ENCODE results near the gene PURB.
"Not testable (repeated sequence)": the region's sequence is repeated elsewhere in the genome, so short reads cannot be mapped to it uniquely, and the experiment has no call there.

Gene PURB

GRCh38 chr7:44849885-44850544 lies 35.3 kb downstream of the PURB start:
- DNase-seq = no peak

GRCh38 chr7:44849259-44849884 lies 36.0 kb downstream of the PURB start:
- DNase-seq = no peak

DNA sequence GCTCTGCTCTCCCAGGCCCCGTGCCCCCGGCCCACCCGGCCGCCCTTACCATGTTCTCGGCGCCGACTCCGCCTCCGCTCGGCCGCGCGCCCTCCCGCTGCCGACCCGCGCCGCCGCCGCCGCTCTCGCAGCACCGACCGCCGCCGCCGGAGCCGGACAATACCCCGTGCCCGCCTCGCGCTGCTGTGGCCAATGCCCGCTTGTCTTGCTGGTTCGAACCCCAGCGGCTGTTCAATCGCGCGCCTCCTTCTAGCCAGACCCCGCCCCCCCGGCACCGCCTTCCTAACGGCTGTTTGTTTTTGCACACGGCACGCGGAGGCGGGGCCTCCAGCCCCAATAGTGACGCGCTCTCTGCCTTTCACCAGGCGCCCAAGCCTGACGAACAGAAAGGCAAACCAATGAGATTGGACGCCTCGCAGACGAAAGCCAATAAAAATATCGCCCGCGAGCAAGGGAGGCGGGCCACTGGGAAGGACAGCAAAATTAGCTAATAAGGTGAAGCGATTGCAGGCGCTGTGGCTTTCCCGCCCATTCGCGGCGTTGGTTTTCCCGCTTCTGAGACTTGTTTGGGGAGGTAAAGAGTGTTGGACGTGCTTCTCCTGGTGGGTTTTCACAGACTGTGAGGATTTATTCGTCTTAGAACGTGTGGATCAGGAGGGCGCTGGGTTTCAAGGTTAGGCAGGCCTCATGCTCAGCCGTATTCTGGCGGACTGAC lies 37.3 kb downstream of the PURB start, which contains the start of gene H2AZ2:
Gene H2AZ2 (minus strand): TSS at position 168 of the 715 bp plus-strand sequence. CDS start 116 bp downstream, at position 52.
- peak; percentile 99 for DNase-seq

- DNase-seq = peak; percentile 89
These were observed 37.8 kb downstream of the PURB start for GRCh38 chr7:44847509-44847919.

- no peak for DNase-seq
These were observed 38.4 kb downstream of the PURB start for GRCh38 chr7:44846816-44847508.

DNA sequence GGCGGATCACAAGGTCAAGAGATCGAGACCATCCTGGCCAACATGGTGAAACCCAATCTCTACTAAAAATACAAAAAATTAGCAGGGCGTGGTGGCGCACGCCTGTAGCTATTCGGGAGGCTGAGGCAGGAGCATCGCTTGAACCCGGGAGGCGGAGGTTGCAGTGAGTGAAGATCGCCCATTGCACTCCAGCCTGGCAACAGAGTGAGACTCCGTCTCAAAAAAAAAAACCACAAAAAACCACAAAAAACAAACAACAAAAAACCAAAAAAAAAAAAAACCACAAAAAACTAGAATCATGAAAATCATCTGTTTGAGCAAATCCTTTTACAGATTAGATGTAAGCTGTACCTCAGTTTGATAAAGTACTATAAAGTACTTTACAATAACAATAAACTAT lies 38.9 kb downstream of the PURB start:
- peak; percentile 16 for DNase-seq

GRCh38 chr7:44845451-44845850 lies 39.9 kb downstream of the PURB start:
- no peak for DNase-seq

GRCh38 chr7:44843440-44843839 lies 41.9 kb downstream of the PURB start:
- DNase-seq = not testable (repeated sequence)

DNA sequence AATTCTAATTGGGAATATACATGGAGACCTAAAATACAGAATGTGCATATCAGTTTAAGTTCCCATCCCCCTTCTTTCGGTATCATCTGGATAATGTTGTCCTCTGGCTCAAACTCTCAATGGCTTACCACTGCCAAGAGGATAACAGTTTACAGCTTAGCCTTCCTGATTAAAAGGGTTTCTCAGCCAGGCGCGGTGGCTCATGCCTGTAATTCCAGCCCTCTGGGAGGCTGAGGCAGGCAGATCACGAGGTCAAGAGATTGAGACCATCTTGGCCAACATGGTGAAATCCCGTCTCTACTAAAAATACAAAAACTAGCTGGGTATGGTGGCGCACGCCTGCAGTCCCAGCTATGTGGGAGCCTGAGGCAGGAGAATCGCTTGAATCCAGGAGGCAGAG lies 42.7 kb downstream of the PURB start:
- not testable (repeated sequence) for DNase-seq

- DNase-seq = no peak
These were observed 46.6 kb downstream of the PURB start for GRCh38 chr7:44838751-44839150.

DNA sequence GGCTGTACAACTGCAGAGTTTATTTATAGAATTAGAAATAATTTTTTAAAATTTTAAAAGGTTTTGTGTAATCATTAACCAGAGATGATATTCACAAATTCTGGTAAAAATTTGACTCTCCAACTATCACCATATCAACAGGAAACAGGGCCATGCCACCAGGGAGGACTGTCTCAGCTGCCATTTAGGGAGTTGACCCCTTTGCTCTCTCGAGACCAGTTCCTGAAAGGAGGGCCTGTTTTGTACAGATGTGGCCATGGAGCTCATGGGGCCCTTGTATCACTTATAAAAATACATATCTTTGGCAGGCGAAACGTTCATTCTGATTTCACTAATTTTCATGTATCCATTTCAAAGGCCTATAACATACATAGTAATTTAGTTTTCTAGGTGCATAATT lies 57.8 kb downstream of the PURB start:
- no peak for DNase-seq

Measured in CD4-positive, alpha-beta T cell treated with Interferon gamma for 1 hour (primary cell).